IPS-NIHi11 (cell line): ENCODE data around the gene P3H4.

ENCODE experiments used
- DNase-seq: peaks from one replicate; pipeline ENCODE4 v3.0.0; 2012; ENCODE audit warnings: mixed read lengths, low spot score

P3H4 gene

DNA sequence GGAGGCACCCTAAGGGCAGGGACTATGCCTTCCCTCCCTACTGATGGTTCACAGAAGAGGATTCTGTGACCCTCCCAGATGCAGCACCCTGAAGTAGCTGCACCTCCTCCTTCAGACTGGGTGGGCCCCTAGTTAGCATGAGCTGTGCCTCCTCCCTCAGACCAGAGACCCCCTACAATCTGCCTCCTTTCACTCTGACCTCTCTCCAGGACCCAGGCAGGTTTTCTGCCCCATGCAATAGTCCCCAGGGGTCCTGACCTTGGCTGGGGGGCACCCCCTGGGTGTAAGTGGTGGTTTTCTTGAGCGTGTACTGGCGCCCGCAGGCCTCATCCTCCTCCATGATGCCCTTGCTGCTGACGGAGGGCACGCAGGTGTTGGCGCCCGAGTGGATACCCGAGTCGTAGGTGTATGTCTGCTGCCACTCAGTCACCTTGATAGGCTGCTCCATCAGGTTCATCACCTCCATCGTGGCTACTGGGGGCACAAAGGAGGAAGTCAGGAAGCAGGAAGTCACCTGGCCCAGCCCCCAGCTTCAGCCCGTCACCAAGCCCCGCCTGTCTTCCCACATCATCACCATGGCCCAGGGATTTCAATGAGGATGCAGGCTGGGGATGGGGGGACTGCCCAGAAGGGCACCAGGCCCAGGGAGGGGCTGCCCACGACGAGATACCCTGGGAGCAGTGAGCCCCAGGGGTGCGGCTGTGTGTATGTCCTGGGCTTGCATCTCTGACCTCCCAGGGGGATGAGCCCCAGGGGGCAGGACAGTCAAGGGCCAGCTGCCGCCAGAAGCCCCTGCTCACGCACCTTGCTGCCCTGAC lies 40.2 kb downstream of the P3H4 start:
- DNase-seq: peak; percentile 34

DNA sequence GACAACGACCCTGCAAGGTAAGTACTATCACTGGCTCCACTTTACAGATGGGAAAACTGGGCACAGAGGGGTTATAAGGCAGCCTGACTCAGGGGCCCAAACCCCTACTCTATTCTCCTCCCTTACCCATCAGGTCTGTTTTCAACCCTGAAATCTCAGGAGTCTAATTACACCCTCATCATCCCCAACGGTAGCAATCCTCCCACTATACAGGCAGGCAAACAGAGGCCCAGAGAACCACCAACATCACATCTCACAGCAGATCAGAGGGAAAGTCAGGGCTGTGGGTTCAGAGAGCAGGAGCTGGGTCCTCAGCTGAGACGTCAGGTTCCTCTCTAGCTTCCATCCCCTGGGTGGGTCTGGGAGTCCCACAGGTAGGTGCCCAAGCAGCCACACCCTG lies 41.8 kb downstream of the P3H4 start:
- DNase-seq: no peak

DNA sequence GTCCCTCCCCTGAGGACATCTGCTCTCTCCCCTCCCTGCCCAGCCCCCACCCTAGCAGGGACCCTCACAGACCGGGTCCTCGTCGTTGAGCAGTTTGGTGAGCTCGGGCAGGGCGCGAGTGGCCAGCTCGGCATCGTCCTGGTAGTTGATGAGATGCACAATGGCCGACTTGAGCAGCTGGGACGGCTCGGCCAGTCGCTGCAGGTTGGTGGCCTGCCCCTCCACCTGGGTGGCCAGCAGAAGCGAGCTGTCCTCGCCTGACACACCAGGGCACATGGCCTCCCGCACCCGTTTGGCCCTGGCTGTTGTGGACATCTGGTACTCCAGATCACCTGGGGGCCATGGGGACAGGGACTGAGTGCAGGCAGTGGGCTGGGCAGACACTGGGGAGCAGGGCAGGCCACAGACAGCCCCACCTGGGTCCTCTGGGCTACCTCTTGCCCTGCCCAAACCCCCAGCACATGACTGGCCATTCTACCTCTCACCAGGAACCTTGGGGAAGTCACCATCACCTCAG lies 42.3 kb downstream of the P3H4 start:
- DNase-seq: no peak

DNA sequence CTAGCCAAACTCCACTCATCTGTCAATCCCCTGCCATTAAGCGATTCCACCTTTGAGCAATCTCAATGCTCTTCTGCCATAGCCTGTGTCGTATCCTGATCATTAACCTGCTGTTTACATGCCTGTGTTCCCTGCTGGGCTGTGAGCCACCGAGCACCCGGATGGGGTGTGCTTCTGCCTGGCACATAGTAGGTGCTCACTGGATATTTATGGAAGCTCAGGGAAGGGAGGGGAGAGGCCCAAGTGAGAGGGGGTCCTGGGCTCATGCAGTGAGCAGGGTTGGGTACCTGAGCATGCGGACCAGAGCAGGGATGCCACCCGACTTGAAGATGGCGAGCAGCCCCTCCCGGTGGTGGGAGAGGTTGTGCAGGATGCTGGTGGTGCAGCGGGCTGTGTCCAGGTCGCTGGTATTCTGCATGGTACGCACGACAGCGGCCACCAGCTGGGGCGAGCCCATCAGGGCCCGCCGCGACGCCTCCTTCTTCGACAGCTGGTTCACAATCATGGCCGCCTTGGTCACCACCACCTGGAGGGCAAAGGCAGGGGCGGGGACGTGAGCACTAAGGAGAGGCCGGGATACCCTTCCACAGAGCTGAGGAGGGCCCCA lies 43.0 kb downstream of the P3H4 start:
- no peak for DNase-seq

DNA sequence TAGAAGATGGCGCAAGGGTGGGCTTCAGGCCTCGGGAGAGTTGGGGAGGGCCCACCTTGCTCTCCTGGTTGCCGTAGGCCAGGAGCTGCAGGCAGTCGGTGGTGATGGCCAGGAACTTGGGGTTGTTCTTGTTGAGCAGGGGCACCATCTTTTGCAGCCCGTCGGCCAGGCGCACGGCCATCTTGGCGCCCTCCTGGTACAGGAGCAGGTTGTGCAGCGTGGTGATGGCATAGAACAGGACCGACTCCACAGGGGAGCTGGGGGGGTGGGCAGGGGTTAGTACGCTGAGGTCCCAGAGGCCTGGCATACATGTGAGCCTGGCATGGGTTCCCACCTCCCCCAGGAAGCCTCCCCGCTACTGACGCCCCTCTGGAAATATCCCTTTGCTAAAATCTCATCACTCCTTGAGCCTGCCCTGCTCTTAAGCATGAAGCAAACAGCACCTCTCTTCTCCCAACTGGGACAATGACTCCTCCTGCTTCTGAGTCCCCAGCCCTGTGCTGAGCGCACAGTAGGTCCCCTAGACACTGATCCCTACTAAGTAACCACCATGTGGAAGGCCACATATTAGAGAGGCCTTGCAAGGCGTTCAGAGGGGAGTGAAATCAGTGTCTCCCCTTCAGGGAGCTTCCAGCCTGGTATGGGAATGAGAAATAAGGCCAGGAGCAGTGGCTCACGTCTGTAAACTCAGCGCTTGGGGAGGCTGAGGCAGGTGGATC lies 44.3 kb downstream of the P3H4 start:
- DNase-seq: no peak

DNA sequence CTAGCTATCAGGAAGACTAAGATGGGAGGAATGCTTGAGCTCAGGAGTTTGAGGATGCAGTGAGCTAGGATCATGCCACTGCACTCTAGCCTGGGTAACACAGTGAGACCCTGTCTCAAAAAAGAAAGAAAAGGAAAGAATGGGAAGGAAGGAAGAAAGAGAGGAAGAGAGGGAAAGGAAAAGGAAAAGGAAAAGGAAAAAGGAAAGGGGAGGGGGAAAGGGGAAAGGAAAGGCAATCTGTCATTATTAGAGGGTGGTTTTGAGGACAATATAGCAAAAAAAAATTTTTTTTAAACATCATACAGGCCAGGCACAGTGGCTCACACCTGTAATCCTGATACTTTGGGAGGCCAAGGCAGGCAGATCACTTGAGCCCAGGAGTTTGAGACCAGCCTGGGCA lies 45.6 kb downstream of the P3H4 start:
- no peak for DNase-seq

DNA sequence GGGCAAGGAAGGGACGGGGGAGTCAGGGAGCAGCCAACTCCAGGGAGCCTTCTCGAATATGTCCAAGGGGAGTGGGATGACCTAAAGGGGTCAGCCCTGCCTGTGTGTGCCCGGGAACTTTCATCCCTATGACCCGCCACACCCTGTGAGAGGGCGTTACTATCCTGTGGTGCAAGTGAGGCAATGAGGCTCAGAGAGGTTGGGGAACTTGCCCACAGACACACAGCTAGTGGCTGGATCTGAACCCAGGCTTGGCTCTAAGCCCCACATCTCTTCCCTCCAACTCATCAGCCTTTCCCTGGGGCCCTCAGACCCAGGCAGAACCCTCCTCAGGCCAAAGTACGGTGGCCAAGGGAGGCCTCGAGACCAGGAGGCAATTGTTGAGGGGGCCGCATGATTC lies 48.4 kb downstream of the P3H4 start:
- DNase-seq: peak; percentile 3

DNA sequence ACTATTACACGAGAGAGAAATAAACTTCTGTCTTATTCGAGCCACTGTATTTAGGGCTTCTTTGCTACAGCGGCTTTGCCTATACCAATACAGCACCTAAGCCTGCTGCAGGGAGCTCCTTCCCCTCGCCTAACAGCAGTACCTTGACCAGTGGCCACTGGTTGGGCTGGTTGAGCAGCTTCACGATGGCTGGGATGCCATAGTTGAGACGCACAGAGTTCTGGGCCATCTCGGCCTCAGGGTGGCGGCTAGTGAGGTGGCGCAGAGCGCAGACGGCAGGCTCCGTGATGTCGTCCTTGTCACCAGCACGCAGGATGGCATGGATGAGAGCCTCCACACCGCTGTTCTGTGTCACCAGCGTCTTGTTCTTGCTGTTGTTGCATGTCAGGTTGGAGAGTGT lies 48.9 kb downstream of the P3H4 start:
- DNase-seq: peak; percentile 2

DNA sequence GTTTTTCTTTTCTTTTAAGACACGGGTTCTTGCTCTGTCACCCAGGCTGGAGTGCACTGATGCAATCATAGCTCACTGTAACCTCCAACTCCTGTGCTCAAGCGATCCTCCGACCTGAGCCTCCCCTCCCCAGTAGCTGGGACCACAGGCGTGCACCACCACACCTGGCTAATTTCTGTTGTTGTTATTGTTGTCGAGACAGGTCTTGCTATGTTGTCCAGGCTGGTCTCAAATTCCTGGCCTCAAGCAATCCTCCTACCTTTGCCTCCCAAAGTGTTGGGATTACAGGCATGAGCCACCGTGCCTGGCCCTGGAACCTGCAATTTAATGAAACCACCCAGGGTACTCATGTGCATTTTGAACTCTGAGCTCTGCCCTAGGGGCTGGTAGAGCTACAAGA lies 49.4 kb downstream of the P3H4 start:
- DNase-seq: no peak

DNA sequence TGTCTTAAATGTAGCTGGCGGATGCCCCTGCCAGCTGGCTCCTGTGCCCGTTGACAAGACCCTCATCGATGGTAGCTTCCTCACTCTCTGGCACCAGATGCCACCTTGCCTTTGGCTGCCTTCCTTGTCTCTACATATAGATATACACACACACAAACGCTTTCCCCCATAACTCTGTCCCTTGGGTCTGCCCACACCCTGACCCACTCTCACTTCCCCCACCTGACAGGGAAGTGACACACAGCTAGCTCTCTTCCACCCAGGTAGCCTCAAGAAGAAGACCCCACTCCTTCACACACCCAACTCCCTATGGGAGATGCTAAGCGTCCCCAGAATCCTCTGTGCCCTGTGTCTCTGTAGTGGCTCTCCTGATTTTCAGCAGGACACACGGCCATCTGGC lies 50.9 kb downstream of the P3H4 start:
- no peak for DNase-seq

DNA sequence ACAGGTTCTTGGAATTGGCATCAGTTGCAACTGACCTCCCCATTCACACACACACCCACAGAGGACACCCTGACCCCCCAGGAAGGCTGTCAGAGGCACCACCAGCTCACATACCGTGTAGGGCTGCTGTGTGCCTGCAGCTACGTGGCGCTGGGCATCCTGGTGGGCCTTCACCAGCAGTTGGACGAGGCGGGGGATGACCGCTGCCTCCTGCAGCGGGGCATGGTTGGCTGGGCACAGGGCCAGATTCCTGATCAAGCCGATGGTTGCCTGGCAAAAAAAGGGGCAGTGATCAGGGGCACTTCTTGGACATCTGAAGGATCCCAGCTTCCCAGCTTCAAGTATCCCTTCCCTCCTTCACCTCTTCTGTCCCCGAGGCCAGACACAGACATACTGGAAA lies 53.1 kb downstream of the P3H4 start:
- DNase-seq: peak; percentile 10

DNA sequence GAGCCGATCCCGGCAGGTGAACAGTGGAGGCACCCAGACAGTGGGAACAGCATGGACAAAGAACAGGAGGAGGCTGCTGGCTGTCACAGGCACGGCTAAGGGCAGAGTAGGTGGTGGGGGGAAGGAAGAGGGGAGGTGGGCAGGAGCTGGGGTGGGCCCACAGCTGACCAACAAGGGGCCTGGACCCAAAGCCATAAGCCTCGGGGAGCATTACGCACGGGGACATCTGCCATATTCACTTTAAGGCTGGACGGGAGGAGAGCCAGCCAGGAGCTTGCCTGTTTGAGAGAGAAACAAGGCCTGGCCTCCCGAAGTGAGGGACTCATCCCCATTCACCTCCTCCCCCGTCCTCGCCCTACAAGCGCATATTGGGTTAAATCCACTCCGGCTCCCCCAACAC lies 57.7 kb downstream of the P3H4 start:
- no peak for DNase-seq
